Stimulated activated CD8-positive, alpha-beta memory T cell treated with anti-CD3 and anti-CD28 coated beads, Interleukin-12 subunit alpha, Interleukin-12 subunit beta, amount 100 ng/mL, for 4 hours (primary cell): ENCODE measurements around the gene PDGFB.

Source experiments
- DNase-seq: peaks from one replicate; pipeline ENCODE4 v3.0.0-alpha.2; 2020; ENCODE audit warnings: low read depth

Gene PDGFB

GRCh38 chr22:39253435-39254070, 8.8 kb upstream of the PDGFB start:
- no peak for DNase-seq

DNA sequence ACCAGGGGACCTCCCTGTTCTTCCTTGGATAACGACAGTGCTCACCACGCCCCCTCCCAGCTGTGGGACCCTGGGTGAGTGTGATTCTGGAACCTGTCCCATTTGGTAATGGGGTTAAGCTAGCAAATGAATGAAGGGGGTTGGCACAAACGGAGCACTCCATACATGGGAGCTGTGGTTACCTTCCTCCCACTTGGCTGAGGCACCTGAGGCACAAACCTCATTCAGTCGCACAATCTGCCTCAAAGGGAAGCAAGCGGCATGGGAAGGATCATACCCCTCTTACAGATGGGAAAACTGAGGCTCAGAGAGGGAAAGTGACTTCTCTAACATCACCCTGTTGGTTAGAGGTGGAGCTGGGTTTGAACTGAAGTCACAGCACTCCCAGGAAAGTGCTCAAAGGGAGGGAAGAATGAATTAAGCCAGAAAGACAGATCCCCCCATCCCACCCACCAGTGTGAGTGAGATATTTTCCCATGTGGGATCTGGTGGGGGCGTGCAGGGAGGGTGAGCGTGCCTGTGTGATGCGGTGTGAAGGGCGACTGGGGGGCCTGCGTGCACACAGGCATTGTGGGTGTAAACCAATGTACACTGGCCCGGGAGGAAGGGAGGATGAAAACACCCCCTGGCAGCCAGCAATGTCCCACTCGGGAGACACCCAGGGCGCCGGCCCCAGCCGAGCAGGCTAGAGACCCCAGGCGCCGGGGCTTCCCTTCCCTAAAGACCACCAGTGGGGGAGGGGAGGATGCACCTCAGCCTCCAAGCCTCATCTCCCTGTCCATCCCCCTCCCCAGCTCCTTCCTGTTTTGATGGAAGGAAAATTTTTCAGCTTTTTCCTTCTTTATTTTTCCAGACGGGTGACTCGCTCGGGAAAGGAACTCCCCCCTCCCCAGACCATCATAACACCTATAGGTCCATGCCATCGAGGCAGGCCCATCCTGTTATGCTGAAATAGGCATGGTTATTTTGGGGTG, 8.0 kb upstream of the PDGFB start:
- no peak for DNase-seq

GRCh38 chr22:39251762-39252460, 7.1 kb upstream of the PDGFB start:
- DNase-seq = no peak

- no peak for DNase-seq
These were observed 6.1 kb upstream of the PDGFB start for GRCh38 chr22:39250838-39251237.

- no peak for DNase-seq
These were observed 5.3 kb upstream of the PDGFB start for GRCh38 chr22:39250131-39250530.

- DNase-seq = no peak
These were observed 4.4 kb upstream of the PDGFB start for GRCh38 chr22:39249086-39249704.

GRCh38 chr22:39248254-39248653, 3.5 kb upstream of the PDGFB start:
- no peak for DNase-seq

DNA sequence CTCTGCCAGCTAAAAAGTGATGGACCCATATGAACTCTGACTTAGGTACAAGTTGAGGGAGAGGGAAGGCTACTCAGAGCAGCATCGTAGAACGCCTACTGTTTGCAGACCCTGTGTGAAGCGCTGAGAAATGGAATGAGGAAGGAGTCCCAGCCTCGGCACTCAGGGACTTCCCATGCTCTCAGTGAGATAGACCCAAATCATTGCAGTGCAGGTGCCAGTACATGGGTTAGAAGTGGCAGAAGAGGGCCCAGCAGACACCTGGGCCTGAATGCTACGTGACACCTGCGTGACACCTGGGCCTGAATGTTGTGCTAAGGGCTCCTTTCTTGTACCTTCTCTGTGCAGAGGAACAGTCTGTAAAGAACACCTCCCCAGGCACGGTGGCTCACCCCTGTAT, 2.6 kb upstream of the PDGFB start:
- no peak for DNase-seq

DNA sequence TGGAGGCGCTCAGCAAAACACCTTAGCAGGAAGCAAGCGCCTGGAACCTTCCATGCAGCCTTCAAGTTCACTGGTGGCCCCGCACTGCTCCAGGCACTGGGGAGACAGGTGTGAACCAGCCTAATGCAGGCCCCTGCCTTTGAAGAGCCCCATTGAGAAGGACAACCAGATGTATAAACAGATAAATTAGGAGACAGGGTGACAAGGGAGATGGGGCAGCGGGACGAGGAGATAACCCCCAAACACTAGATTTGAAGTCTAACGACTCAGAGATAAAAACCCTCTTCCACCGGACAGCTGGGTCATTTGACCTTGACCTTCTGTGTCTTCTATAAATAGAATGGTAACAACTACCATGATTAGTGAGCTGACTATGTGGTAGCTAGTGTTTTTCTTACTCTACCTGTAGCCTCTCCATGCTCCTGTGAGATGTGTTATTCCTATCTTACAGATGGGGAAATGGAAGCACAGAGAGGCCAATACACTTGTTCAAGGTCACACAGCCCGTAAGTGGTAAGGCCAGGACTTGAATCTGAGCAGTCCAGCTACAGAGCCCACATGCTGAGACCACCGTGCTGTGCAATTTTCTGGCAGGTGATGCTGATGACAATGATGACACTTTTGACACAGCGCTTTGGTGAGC, 2.0 kb upstream of the PDGFB start:
- DNase-seq = no peak

GRCh38 chr22:39246217-39246616, 1.4 kb upstream of the PDGFB start:
- DNase-seq = no peak

- DNase-seq = no peak
These were observed 603 bp upstream of the PDGFB start for GRCh38 chr22:39245130-39246039.

- DNase-seq = no peak
These were observed 666 bp downstream of the PDGFB start for GRCh38 chr22:39244136-39244495.

DNA sequence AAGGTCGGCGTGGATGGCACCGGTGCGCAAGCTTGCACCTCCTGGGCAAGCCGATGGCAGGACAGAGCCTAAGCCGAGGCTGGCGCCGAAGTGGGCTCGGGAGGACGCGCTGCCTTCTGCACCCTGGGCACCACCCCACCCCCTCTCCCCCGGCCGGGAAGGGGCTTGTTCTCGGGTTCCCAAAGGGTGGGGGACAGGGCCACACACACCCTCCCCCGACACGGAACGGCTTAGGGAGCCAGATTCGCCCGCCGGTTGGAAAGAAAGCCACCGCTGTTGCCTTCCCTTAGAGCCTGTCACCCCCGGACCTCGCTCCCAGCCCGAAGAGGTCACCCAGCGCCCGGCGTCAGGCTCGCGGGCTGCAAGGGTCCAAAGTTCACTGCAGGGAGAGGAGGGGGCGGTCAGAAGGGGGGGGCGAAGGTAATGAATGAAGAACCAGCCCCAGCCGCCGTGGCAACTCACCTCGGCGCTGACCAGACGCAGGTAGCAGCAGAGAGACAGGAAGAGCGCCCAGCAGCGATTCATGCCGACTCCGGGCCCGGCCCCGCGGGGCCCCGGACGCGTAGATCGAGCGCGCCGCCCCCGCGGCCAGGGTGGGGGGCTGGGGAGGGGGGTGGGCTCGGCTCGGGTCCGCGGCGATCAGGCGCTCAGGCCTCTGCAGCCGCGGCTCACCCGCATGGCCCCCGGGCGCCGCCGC, 1.2 kb downstream of the PDGFB start:
- DNase-seq = no peak

DNA sequence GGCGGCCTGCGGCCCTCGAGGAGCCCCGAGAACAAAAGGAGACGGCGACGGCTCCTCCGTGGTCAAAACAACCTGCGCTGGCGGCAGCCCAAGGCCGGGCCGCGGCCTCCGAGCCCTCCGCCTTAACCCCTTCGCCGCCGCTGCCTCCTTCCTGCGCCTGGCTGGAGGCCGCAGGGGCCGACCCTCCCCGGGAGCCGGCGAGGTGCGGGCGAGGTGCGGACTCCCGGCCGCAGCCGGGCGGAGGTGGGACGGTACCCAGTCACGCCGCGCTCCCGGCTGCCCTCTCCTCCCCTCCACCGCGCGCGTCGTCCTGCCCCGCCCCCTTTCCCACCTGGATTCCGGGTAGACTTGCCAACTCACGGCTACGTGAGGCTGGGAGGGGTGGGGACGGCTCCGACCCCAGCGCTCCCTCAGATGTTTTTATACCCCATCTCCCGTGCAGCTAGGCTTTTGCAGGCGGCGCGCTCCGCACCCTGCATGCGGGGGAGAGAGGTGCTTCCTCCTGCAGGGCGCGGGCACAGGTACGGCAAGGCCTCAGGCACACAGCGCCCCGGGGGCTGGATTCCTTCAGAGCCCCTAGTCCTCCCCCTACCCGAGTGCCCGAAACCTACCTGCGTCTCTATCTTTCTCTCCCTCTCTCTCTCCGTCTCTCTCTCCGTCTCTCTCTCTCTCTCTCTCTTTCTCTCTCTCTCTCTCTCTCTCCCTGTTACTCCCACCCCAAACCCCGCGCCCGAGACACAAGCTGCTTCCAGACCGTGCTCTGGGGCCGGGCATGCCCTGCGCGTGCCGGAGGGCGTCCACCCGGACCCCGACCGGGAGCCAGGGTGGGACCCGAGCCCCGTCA, 2.0 kb downstream of the PDGFB start:
- no peak for DNase-seq

DNA sequence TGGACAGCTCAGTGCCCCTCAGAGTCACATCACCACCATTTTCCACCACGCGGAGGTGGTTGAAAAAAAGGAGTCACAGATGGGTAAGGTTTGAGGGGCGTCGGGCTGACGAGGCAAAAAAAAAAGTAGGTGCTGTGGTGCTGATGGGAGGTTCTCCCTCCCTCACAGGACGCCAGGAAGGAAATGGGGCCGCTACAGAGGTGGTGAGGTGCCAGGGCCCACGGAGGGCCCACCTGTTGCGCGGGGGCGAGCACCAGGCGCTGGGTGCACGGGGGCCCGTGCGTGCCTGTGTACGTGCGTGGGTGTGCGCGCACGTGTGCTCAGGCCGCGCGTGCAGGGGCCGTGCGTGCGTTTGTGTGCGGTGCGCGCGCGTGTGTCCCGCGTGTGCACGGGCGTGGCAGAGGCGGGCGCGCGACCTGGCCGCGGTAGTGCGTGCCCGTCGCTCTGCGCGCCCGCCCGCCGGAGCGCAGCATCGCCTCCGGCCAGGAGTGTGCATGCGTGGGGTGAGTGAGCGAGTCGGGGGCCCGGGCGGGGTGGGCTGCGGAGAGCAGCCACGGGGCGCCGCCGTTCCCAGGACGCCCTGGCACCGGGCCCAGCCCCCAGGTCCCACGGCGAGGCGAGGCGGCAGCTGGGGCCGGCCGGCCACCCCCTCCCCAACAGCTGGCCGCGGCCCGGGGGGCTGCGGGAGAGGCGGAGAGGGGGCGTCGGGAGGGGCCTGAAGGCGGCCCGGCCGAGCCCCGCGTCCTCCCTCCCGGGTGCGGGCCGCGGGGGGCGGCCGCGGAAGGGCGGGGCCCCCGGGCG, 2.8 kb downstream of the PDGFB start:
- DNase-seq = peak; percentile 52

GRCh38 chr22:39240831-39241793, 3.7 kb downstream of the PDGFB start:
- no peak for DNase-seq
